ENCODE data around the gene KDM4E.

DNA sequence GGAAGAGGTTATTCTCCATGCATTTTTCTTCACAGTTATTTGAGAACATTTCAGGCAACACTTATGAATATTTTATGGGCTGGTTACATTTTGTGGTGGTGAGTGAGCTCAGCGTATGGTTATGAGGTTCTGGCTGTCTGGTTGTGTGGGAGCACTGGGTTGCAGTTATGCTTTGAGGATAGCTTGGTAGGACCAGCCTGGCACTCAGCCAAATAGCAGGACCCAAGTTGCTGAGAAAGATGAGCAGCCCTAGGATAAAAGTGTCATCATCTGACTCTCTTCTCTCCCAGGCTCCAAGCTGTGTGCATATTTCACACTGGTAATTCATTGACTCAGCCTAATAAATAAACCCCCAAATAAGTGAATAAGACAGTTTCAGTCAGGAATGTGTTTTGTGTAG lies 33.6 kb downstream of the KDM4E start:
- TF ChIP-seq POLR2AphosphoS5 (IDR thresholded peaks at IDR 0.05; ENCODE audit: low read depth, low read length) (no peak), POLR2A (IDR thresholded peaks at IDR 0.05; ENCODE audit: low read depth, low read length) (no peak), TAF1 (IDR thresholded peaks at IDR 0.05; ENCODE audit: borderline replicate concordance, low read depth, low read length) (no peak)

All from GM12892 (cell line).